Activated CD4-positive, alpha-beta T cell treated with anti-CD3 and anti-CD28 coated beads, Interleukin-2, amount 50 U/mL, for 1 hour (primary cell): Measurements from ENCODE around the gene VCL.
"Not testable (repeated sequence)": the region's sequence is repeated elsewhere in the genome, so short reads cannot be mapped to it uniquely, and the experiment has no call there.

Experiments used
- DNase-seq: peaks from one replicate; pipeline ENCODE4 v3.0.0-alpha.2; 2020

Gene VCL

DNA sequence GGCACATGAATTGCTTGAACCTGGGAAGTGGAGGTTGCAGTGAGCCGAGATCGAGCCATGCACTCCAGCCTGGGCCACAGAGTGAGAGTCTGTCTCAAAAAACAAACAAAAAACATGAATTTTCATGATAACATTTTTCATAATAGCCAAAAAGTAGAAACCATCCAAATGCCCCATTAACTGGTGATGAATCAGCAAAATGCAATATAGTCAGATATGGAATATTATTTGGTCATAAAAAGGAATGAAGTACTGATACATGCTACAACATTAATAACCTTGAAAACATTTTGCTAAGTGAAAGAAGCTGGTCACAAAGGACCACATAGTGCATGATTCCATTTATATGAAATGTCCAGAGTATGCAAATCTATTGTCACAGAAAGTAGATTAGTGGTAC lies 24.5 kb upstream of the VCL start:
- DNase-seq: no peak

GRCh38 chr10:73974309-73974946 lies 23.5 kb upstream of the VCL start:
- no peak for DNase-seq

- DNase-seq: no peak
Measured at GRCh38 chr10:73975388-73975787, 22.5 kb upstream of the VCL start.

DNA sequence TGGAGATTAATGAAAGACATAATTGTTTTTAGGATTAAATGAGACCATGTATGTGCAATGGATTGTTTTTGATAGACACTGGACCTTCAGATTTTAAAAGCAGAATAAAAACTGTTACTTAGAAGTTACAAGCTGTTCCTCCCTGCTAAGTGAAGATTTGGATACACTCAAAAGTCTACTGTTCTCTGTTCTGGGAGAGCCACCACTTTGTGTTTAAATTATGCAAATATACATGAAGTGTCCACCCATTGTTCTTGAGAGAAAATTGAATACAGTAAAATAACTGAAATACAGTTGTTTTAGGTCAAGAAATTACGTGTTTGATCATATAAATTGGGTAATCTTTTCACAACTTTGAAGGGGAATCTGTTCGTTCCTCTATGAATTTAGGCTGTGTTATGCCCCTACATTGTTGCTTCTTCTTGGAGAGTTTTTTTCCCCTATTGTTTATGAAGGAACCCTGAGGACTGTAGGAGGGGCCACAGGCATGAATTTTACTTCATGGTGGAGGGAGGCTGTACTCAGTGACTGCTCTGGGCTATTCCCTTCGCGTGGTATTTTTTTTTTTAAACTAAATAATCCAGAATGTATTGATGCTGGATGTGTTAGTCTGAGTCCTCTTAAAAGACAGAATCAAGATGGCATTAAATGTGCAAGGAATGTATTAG lies 18.6 kb upstream of the VCL start:
- DNase-seq: no peak

- DNase-seq: no peak
Measured at GRCh38 chr10:73979809-73980433, 18.0 kb upstream of the VCL start.

GRCh38 chr10:73981812-73982211 lies 16.1 kb upstream of the VCL start:
- no peak for DNase-seq

GRCh38 chr10:73983096-73984047 lies 14.5 kb upstream of the VCL start:
- no peak for DNase-seq

GRCh38 chr10:73989594-73990150 lies 8.2 kb upstream of the VCL start:
- DNase-seq: no peak

- DNase-seq: no peak
Measured at GRCh38 chr10:73991203-73991883, 6.6 kb upstream of the VCL start.

DNA sequence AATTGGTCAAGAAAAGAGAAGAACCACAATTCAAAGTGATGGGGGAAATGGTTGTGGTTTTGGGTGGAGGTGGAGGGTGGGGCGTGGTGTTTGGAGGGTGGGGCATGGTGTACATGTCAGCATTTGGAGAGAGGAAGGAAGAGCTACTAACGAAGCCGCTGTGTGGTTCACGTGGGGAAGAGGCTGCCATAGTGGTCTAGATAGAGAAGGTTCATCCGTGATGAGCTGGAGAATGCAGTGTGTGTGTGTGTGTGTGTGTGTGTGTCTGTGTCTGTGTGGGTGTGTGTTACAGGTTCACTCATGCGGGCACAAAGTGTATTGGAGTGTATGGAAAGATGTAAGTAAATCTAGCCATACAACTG lies 6.1 kb upstream of the VCL start:
- peak; percentile 73 for DNase-seq

DNA sequence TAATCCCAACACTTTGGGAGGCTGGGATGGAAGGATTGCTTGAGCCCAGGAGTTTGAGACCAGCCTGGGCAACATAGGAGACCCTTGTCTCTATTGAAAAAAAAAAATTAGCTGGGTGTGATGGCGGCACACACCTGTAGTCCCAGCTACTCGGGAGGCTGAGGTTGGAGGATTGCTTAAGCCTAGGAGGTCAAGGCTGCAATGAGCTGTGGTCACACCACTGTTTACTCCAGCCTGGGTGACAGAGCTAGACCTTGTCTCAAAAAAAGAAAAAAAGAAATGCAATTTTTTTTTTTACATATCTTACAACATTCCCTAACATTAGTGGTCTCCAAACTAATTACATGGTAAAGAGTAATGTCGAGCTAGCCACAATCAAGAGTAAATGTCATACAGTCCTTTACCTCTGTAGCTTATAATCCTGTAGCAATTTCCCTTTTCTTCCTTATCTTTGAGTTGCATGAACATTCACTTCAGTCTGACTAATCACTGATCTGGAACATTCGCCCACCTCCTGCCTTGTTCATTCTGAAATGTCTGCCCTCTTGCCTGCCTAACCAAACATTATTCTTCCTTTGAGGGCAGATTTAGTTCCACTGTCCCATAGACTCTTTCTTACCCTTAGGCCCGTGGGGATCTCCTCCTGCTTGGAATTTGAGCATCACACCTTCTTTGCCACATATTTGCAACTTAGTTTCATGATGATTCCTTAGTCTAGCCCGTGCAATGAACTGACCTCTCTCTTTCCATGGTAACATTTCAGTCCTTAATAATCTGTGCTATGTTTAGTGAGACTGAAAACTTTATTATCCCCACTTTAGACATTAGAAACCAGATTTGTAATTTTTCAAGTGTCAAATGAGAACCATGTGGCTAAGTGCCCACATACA lies 4.8 kb upstream of the VCL start:
- no peak for DNase-seq

DNA sequence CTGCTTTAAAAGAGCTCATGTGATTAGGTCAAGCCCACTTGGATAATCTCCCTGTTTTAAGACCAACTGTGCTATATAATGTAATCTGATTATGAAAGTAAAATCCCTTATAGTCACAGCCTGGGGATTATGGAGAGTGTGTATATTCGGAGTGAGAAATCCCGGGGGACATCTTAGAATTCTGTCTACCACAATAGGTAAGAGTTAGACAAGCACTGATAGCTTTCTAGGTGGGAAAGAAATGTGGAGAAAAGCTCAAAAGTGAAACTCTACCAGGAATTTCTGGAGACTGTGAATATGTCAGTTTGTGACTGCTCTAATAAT lies 2.9 kb upstream of the VCL start:
- no peak for DNase-seq

GRCh38 chr10:73997461-73997786 lies 492 bp upstream of the VCL start:
- DNase-seq: peak; percentile 73

DNA sequence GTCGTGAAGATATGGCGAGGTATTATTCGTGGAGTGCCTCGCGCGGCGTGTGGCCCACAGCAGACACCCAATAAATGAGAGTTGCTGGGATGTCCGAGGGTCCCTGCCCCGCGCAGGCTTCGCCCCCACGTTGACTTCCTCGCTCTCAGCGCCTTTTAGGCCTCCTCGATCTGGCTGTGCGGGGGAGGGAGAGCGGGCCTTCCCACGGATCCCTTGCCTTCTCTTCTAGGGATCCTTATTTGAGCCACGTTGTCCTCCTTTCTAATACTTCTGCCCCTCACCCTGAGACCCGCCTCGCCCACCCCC lies 660 bp downstream of the VCL start:
- DNase-seq: no peak

DNA sequence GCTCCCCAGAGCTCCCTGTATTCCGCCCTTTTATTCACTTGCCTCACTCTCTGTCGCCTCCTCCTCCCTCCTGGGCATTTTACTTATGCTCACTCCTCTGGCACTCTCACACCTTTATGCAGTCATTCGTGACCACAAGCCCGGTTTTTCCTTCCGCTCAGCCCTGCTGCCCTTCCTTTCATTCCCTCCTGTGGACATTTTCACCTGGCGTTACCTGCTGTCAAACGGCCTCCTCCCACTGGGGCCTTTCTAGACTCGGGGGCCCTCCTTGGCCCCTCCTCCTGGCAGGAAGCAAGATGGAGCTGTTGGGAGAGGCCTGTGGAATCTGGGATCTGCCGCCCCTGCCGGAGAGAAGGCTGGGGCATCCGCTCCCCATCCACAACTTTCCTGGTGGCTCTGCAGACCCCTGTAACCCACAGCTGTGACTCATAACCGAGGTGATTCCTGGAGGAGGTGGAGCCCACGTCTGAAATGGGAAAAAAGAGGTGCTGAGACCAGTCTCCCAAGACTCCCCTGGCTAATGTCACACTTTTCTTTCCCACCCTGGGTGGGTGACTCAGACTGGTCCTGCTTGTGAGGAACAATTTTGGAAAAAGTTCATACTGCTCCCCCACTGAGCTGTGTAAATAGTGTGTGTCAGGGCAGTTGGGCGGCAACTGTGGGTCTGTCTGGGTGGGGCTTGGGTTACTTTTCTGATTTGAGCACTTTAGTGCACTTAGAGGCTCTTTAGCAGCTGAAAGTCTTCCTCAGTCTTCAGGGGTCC lies 1.2 kb downstream of the VCL start:
- no peak for DNase-seq

DNA sequence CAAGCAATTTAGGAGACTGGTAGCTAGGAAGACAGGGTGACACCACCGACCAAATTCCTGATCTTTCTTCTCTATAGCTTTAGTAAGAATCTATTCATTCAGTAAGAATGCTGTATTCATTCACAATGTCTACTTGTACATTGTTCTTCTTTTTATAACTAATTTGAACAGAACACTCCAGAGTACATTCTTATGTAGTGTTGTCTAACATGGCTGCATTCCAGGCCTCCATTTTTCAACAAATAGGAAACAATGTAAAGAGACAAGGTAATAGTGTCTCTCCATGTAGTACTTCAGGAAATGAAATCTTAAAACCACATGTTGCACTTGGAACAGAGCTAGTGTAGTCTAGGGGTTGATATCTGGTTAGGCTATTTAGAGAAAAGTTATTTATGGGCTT lies 1.8 kb downstream of the VCL start:
- no peak for DNase-seq

GRCh38 chr10:74000244-74000643 lies 2.3 kb downstream of the VCL start:
- DNase-seq: not testable (repeated sequence)

DNA sequence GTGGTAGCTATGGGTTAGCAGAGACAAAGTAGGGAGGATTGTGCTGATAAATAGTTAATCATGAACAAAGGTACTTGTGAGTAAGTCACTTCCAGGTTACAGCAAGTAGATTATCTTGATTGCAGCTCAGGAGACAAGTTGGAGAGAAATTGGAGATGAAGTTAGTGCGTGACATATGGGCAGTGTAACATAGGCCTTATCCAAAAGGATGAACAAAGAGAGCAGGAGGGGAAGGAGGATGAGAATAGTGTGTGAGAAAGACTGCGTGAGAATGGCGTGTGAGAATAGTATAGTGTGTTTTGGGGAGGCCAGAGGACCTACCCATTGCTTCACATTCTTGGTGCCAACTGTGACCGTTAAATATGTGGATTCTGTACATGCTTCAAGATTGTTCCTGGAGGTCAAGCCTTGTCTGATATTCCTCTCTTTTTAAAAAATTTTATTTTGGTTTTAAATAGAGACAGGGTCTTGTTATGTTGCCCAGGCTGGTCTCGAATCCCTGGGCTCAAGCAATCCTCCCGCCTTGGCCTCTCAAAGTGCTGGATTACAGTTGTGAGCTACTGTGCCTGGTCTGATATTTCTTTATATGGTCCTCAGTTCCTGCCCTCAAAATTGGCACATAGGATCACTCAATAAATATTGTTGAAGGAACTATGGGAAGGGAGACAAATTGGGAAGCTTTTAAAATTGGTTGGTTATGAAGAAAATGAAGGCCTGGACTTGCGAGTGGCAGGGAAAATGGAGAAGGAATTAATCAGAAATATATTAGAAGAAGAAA lies 3.2 kb downstream of the VCL start:
- DNase-seq: no peak

GRCh38 chr10:74006269-74006668 lies 8.4 kb downstream of the VCL start:
- DNase-seq: no peak

DNA sequence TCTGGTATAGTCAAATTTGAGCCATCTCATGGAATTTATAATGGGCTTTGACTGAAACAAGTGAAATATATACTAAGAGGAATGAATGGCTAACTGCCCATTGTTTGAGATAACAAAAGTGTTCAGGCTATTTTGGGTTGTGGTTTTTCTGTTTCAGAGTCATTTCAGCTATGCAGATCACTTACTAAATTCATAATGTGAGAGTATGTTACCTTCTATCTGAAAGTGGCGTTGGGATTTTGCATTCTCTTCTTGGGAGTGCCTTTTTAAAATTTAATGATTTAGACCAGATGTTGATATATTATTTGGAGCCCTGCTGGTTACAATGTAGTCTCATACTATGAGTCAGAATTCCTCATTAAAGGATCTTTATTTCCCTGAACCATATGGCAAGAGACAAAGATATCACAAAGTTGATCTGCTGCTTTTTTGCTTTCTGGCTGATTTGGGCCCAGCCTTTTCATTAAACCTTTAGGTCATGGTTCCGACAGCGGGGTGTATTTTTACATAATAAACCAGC lies 10.4 kb downstream of the VCL start:
- no peak for DNase-seq
